Measurements from ENCODE around the gene YRDC. TPM values are rescaled to one million over a fixed set of nuclear protein-coding genes. Genes with fewer than 3 reads are reported as not detected.

YRDC gene
- total RNA-seq, 4 donors from 2014 or later: 8.5 to 12.0 (median 10.5) TPM

DNA sequence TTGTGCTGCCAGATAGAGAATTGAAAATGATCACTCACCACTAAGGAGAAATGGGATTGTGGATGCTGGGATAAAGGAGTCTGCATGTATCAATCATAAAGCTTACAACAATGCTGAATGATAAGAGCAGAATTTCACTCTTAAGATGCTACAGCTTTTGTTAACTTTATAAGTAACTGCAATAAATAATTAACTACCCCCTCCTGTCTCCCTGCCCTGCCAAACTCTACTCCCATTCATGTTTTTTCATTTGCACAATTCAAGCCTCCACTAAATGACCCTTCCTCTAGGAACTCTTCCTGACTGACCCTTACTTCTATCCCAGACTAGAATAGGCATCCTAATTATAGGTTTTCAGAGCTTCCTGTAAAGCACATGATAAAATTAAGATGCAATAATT lies 36.5 kb upstream of the YRDC start:
- DNase-seq: no peak
- TF ChIP-seq, protein P1, sequence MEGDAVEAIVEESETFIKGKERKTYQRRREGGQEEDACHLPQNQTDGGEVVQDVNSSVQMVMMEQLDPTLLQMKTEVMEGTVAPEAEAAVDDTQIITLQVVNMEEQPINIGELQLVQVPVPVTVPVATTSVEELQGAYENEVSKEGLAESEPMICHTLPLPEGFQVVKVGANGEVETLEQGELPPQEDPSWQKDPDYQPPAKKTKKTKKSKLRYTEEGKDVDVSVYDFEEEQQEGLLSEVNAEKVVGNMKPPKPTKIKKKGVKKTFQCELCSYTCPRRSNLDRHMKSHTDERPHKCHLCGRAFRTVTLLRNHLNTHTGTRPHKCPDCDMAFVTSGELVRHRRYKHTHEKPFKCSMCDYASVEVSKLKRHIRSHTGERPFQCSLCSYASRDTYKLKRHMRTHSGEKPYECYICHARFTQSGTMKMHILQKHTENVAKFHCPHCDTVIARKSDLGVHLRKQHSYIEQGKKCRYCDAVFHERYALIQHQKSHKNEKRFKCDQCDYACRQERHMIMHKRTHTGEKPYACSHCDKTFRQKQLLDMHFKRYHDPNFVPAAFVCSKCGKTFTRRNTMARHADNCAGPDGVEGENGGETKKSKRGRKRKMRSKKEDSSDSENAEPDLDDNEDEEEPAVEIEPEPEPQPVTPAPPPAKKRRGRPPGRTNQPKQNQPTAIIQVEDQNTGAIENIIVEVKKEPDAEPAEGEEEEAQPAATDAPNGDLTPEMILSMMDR (IDR thresholded peaks at IDR 0.05): no peak
- no peak for TF ChIP-seq POLR2A (IDR thresholded peaks at IDR 0.05)
- Histone ChIP-seq H3K27me3 (no peaks in the 10 kb centered on the region), H3K27ac (no peak overlapping the region), H3K36me3 (no peaks in the 10 kb centered on the region), H3K4me3 (no peak overlapping the region), H3K9me3 (no peaks in the 10 kb centered on the region), H3K4me1 (no peaks in the 10 kb centered on the region)
- intact Hi-C loops (cut with DNase I; ENCODE audit: low total_unique reads): no loop called here

DNA sequence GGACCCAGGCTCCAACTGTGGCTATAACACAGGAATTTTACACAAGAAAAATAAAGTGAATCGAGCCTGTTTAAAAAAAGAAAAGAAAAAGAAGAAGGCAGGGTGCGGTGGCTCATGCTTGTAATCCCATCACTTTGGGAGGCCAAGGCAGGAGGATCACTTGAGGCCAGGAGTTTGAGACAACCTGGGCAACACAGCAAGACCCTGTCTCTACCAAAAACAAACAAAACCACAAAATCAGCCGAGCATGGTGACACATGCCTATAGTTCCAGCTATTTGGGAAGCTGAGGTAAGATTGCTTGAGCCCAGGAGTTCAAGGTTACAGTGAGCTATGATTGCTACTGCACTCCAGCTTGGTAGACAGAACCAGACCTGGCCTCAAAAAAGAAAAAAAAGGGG lies 33.6 kb upstream of the YRDC start:
- intact Hi-C loops (cut with DNase I; ENCODE audit: low total_unique reads): no loop called here
- H3K36me3 ChIP-seq: no peaks in the 10 kb centered on the region
- no peak for TF ChIP-seq POLR2A (IDR thresholded peaks at IDR 0.05)
- TF ChIP-seq, protein P1 (IDR thresholded peaks at IDR 0.05): no peak
- H3K4me1 ChIP-seq: no peaks in the 10 kb centered on the region
- no peak for DNase-seq
- no peak overlapping the region for H3K27ac ChIP-seq
- no peaks in the 10 kb centered on the region for H3K9me3 ChIP-seq
- H3K4me3 ChIP-seq: no peak overlapping the region
- no peaks in the 10 kb centered on the region for H3K27me3 ChIP-seq

DNA sequence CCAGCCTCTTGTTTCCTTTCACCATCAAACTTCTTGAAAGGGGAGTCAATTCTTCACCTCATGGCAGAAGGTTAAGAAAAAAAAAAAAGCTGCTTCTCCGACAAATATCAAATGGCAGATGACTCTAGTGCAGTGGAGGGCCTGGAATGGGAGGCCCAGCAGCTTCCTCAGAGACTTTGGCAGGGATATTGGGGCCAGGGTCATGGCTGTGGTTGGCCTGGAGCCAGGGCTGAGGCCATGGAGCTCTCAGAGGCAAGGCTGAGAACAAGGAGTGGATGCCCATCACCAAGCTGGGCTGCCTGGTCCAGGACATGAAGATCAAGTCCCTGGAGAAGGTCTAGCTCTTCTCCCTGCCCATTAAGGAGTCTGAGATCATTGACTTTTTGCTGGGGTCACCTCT lies 32.7 kb upstream of the YRDC start:
- no peaks in the 10 kb centered on the region for H3K36me3 ChIP-seq
- no peaks in the 10 kb centered on the region for H3K4me1 ChIP-seq
- TF ChIP-seq, protein P1 (IDR thresholded peaks at IDR 0.05): no peak
- no peak for TF ChIP-seq POLR2A (IDR thresholded peaks at IDR 0.05)
- no peaks in the 10 kb centered on the region for H3K27me3 ChIP-seq
- H3K4me3 ChIP-seq: no peak overlapping the region
- DNase-seq: no peak
- intact Hi-C loops (cut with DNase I; ENCODE audit: low total_unique reads): no loop called here
- H3K9me3 ChIP-seq: no peaks in the 10 kb centered on the region
- H3K27ac ChIP-seq: no peak overlapping the region

DNA sequence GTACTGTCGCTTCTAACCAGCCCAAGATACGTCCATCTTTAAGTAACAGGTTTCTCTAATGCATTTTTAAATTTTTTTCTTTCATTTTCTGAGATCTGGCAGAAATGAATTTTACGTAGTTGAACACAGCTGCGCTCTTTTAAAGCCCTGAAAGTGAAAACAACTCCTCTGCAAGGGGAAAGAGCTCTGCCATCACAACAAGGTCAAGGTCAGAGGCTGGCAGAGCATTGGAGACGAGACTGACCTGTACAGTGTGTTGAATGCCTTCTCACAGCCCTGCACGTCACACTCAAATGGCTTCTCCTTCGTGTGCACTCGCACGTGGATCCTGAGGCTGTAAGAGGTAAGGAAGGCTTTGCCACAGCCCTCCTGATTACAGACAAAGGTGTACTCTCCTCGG lies 31.7 kb upstream of the YRDC start:
- Histone ChIP-seq H3K9me3 (no peaks in the 10 kb centered on the region), H3K36me3 (no peaks in the 10 kb centered on the region), H3K4me1 (no peaks in the 10 kb centered on the region), H3K4me3 (no peak overlapping the region), H3K27me3 (no peaks in the 10 kb centered on the region), H3K27ac (no peak overlapping the region)
- TF ChIP-seq, protein P1 (IDR thresholded peaks at IDR 0.05): no peak
- intact Hi-C loops (cut with DNase I; ENCODE audit: low total_unique reads): no loop called here
- DNase-seq: no peak

DNA sequence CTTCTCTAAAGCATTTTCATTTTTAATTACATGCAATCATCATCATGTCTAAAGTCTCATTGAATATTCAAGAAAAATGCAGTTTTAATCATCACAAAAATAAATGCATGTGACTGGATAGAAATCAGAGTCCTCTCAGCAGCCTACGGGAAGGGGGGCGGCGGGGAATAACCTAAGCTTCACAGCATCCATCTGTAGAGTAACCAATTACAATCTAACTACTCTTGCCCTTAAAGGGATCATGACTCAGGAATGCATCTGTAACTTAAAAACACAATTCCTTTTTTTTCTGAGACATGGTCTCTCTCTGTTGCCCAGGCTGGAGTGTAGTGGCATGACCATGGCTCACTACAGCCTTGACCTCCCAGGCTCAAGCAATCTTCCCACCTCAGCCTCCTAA lies 28.8 kb upstream of the YRDC start:
- no peaks in the 10 kb centered on the region for H3K4me1 ChIP-seq
- H3K36me3 ChIP-seq: no peaks in the 10 kb centered on the region
- DNase-seq: no peak
- no peak overlapping the region for H3K27ac ChIP-seq
- H3K4me3 ChIP-seq: no peak overlapping the region
- intact Hi-C loops (cut with DNase I; ENCODE audit: low total_unique reads): no loop called here
- no peaks in the 10 kb centered on the region for H3K9me3 ChIP-seq
- TF ChIP-seq, protein P1 (IDR thresholded peaks at IDR 0.05): no peak
- TF ChIP-seq POLR2A (IDR thresholded peaks at IDR 0.05): no peak
- H3K27me3 ChIP-seq: no peaks in the 10 kb centered on the region

Data from uterus (tissue), 4 donors.